Measurements from ENCODE around the gene ANKRD60. TPM values are rescaled to one million over a fixed set of nuclear protein-coding genes. Genes with fewer than 3 reads are reported as not detected.

Gene ANKRD60
- polyA plus RNA-seq, 2 of the 4 experiments (the other 2 are of a cell fraction), result not detected

DNA sequence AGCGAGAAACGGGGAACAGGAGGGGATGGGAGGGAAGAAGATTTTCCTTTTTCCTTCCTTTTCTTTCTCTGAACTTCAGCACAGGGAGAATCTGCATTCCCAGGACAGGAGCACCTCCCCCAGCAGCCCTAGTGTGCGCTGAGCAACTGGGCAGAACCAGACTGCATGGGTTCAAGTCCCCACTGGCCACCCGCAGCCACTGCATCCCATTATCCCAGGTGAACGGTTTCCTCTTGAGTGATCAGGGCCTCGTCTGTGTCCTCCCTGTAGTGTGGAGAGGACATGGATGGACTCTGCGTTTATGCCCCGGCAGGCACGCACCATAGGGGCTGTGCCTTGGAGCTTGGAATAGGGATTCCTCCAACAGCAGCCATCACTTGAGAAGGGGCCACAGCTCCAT is 53.0 kb downstream of the ANKRD60 start (continued):
- TF ChIP-seq KDM1A (IDR thresholded peaks at IDR 0.05; ENCODE audit: low read depth), result no peak
- TF ChIP-seq, protein P1, sequence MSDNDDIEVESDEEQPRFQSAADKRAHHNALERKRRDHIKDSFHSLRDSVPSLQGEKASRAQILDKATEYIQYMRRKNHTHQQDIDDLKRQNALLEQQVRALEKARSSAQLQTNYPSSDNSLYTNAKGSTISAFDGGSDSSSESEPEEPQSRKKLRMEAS (IDR thresholded peaks at IDR 0.05), result no peak
- no peak for TF ChIP-seq RNF2 (IDR thresholded peaks at IDR 0.05; ENCODE audit: borderline replicate concordance, low read depth)

DNA sequence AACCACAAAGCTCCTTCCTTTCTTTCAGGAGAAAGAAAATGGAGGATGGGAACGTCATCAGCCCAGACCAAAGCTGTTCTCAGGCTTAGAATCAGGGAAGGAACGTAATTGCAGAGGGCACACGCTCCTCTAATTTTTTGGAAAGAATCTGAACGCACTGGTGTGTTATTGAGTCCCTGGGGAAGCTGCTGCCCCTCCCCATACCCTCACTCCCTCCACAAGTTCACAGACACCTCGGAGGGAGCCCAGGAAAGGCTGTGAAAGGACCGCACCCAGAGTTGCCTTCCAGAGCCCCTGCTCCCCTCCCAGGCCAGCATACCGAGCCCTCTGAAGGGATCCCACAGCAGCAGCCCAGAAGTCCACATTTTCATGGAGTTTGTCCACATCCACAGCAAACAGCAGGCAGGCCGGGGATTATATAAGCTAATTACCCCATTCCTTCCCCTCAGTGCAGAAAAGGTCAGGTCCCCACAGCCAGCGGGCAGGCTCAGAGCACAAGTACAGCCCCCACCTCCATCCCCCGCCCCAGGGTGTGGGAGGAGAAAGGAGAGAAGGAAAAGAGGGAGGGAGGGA is 53.7 kb downstream of the ANKRD60 start:
- ChIA-PET POLR2A (interaction anchor here (1.2 kb wide), 1 partner anchor 465 kb away, joined by 4 read pairs; the partner anchor contains the start of gene PMEPA1), CTCF (interaction anchor here (1.0 to 2.1 kb wide), 2 partner anchors 82 to 552 kb away, joined by 3 to 9 read pairs; no protein-coding TSS in a partner anchor)
- no peak for ATAC-seq
- FAIRE-seq, result no peak
- no peak for DNase-seq (ENCODE audit: low read depth in 1 of 2, low spot score in 1 of 2)
- peak overlapping the region; percentile 25 to 94; a peak in 4 of 6 replicates for H3K27ac ChIP-seq
- H3K9me3 ChIP-seq, result no peaks in the 10 kb centered on the region
- no peak overlapping the region for H3K4me3 ChIP-seq
- H3K4me1 ChIP-seq, result peaks cover 9% of the 10 kb centered on the region
- WGBS (ENCODE audit: missing lambda C conversion rate), result 68% methylated on average over 9 of the region's 10 CpGs
- TF ChIP-seq RFX5 (IDR thresholded peaks at IDR 0.05) (no peak), JUNB (IDR thresholded peaks at IDR 0.05) (no peak), ZNF302 (CRISPR knock-in tag; IDR thresholded peaks at IDR 0.05) (no peak), EHF (CRISPR knock-in tag; IDR thresholded peaks at IDR 0.05) (no peak), ZSCAN20 (CRISPR knock-in tag; IDR thresholded peaks at IDR 0.05) (no peak), MAZ (IDR thresholded peaks at IDR 0.05; ENCODE audit: borderline replicate concordance, low read depth, low read length) (no peak), CBX8 (IDR thresholded peaks at IDR 0.05) (no peak), ZFP36 (IDR thresholded peaks at IDR 0.05; ENCODE audit: borderline replicate concordance, partially characterized antibody) (no peak), POLR2AphosphoS2 (conservative IDR thresholded peaks at IDR 0.05; ENCODE audit: low read length) (no peak), CEBPB (IDR thresholded peaks at IDR 0.05) (no peak), NFE2L2 (conservative IDR thresholded peaks at IDR 0.05; ENCODE audit: low read length) (no peak), NR3C1 (IDR thresholded peaks at IDR 0.05) (no peak)
- H3K4me2 ChIP-seq, result no peak overlapping the region

DNA sequence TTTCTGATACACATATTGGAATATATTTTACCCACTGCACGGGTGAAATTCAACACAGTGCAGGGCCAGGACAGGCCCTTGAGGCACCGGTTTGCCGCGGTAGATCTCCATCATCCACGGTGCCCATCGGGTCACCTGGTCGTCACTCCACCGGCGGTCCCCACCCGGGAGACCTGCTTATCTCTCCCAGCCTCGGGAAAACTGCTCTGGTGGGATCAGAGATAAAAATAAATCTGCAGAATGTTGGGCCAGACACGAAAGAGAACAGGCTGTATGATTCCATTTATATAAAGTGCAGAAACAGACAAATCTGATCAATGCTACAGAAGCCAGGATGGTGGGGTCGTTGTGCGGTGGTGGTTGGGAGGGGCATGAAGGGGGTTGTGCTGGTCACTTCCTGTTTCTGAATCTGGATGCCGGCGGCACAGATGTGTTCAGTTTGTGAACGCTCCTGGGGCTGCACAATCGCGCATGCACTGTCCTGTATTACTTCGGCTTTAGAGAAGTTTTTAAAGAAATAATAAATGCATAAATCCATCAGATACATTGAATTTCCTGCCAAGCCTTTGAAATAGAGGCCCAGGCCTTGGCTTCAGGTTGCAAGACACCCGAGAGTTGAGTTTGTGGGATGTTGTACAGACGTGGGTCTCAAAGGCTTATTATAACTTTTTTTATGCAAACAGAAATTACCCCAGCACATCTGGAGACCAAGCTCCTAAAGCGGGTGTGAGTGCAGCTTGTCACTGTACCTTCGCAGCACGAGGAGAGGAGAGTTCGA is 54.3 kb downstream of the ANKRD60 start:
- no peak for FAIRE-seq
- DNase-seq (ENCODE audit: low read depth in 1 of 2, low spot score in 1 of 2), result no peak
- H3K4me3 ChIP-seq, result no peak overlapping the region
- WGBS (ENCODE audit: missing lambda C conversion rate), result 85% methylated on average over 26 of the region's 26 CpGs
- CTCF ChIA-PET, result interaction anchor here (0.7 to 2.1 kb wide), 3 partner anchors 18 to 551 kb away, joined by 3 to 9 read pairs (median 4); no protein-coding TSS in a partner anchor
- H3K9me3 ChIP-seq, result no peaks in the 10 kb centered on the region
- POLR2A ChIA-PET, result interaction anchor here (1.2 kb wide), 1 partner anchor 464 kb away, joined by 4 read pairs; the partner anchor contains the start of gene PMEPA1
- peaks cover 6% of the 10 kb centered on the region for H3K4me1 ChIP-seq
- no peak for ATAC-seq
- H3K27ac ChIP-seq, result peak overlapping the region in 1 of 2 experiments; percentile 94; a peak in 3 of 6 replicates
- H3K4me2 ChIP-seq, result no peak overlapping the region
- TF ChIP-seq TP53 (CRISPR knock-in tag; IDR thresholded peaks at IDR 0.05) (no peak), HOXA7 (CRISPR knock-in tag; IDR thresholded peaks at IDR 0.05) (no peak), RARB (CRISPR knock-in tag; IDR thresholded peaks at IDR 0.05) (no peak), EP300 (IDR thresholded peaks at IDR 0.05) (no peak), NR3C1 (IDR thresholded peaks at IDR 0.05) (no peak), CHD2 (IDR thresholded peaks at IDR 0.05; ENCODE audit: low read length, partially characterized antibody) (no peak), EHMT2 (IDR thresholded peaks at IDR 0.05; ENCODE audit: low read depth) (no peak), ZFP36 (IDR thresholded peaks at IDR 0.05; ENCODE audit: borderline replicate concordance, partially characterized antibody) (no peak), HDAC2 (IDR thresholded peaks at IDR 0.05) (no peak), ZSCAN20 (CRISPR knock-in tag; IDR thresholded peaks at IDR 0.05) (no peak), RAD21 (conservative IDR thresholded peaks at IDR 0.05 in 1 of 2, IDR thresholded peaks at IDR 0.05 in 1 of 2) (no peak), FOXS1 (CRISPR knock-in tag; IDR thresholded peaks at IDR 0.05) (no peak), SREBF2 (IDR thresholded peaks at IDR 0.05) (no peak), ESRRA (IDR thresholded peaks at IDR 0.05; ENCODE audit: borderline replicate concordance, low read length) (no peak)
- TF ChIP-seq, protein P2, sequence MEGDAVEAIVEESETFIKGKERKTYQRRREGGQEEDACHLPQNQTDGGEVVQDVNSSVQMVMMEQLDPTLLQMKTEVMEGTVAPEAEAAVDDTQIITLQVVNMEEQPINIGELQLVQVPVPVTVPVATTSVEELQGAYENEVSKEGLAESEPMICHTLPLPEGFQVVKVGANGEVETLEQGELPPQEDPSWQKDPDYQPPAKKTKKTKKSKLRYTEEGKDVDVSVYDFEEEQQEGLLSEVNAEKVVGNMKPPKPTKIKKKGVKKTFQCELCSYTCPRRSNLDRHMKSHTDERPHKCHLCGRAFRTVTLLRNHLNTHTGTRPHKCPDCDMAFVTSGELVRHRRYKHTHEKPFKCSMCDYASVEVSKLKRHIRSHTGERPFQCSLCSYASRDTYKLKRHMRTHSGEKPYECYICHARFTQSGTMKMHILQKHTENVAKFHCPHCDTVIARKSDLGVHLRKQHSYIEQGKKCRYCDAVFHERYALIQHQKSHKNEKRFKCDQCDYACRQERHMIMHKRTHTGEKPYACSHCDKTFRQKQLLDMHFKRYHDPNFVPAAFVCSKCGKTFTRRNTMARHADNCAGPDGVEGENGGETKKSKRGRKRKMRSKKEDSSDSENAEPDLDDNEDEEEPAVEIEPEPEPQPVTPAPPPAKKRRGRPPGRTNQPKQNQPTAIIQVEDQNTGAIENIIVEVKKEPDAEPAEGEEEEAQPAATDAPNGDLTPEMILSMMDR (IDR thresholded peaks at IDR 0.05), result no peak
- TF ChIP-seq, protein P3, sequence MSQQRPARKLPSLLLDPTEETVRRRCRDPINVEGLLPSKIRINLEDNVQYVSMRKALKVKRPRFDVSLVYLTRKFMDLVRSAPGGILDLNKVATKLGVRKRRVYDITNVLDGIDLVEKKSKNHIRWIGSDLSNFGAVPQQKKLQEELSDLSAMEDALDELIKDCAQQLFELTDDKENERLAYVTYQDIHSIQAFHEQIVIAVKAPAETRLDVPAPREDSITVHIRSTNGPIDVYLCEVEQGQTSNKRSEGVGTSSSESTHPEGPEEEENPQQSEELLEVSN (IDR thresholded peaks at IDR 0.05; ENCODE audit: borderline replicate concordance, low read depth), result no peak

All from A549 (cell line).